ENCODE measurements around the gene SLC24A1.

The SLC24A1 gene

GRCh38 chr15:65629548-65629947 lies 7.8 kb downstream of the SLC24A1 start:
- peaks cover 2% of the 10 kb centered on the region; the same call in 1 of the 2 replicates for H3K4me1 ChIP-seq (ENCODE audit: control insufficient read depth, insufficient read depth, low read length)
- ChIA-PET CTCF (interaction anchor here (0.8 to 5.2 kb wide), 4 partner anchors 7 to 244 kb away, joined by 3 to 36 read pairs (median 4); no protein-coding TSS in a partner anchor), POLR2A (interaction anchor here (1.1 kb wide), 1 partner anchor 18 kb away, joined by 3 read pairs; the partner anchor contains the start of gene INTS14)
- H3K27ac ChIP-seq (ENCODE audit: extremely low read depth, low read depth, low read length), result no peak overlapping the region
- peaks cover 0 to 17% of the 10 kb centered on the region in 2 experiments; a peak in 1 of 3 replicates for H3K36me3 ChIP-seq (ENCODE audit: control insufficient read depth in 2 of 2, insufficient read depth in 1 of 2, low read length in 2 of 2)
- H3K9me3 ChIP-seq (ENCODE audit: control insufficient read depth, insufficient read depth, low read depth, low read length), result no peaks in the 10 kb centered on the region
- H3K4me3 ChIP-seq (ENCODE audit: low read depth, low read length), result no peak overlapping the region
- TF ChIP-seq ZNF391 (tag by site-specific recombination; IDR thresholded peaks at IDR 0.05; ENCODE audit: borderline replicate concordance, low read depth) (no peak), MEIS1 (CRISPR knock-in tag; IDR thresholded peaks at IDR 0.05; ENCODE audit: borderline replicate concordance) (no peak), ZNF777 (tag by site-specific recombination; IDR thresholded peaks at IDR 0.05; ENCODE audit: borderline replicate concordance) (no peak), SALL2 (tag by site-specific recombination; IDR thresholded peaks at IDR 0.05; ENCODE audit: borderline replicate concordance) (no peak), ZNF416 (tag by site-specific recombination; IDR thresholded peaks at IDR 0.05) (no peak), ZBTB10 (tag by site-specific recombination; IDR thresholded peaks at IDR 0.05) (no peak), ZNF133 (tag by site-specific recombination; IDR thresholded peaks at IDR 0.05) (no peak), KLF7 (tag by site-specific recombination; IDR thresholded peaks at IDR 0.05; ENCODE audit: borderline replicate concordance) (no peak), ZNF423 (tag by site-specific recombination; IDR thresholded peaks at IDR 0.05) (no peak), ZNF629 (tag by site-specific recombination; IDR thresholded peaks at IDR 0.05) (no peak), ZNF202 (tag by site-specific recombination; IDR thresholded peaks at IDR 0.05; ENCODE audit: borderline replicate concordance) (no peak), PRDM6 (tag by site-specific recombination; IDR thresholded peaks at IDR 0.05) (no peak), ZNF692 (tag by site-specific recombination; IDR thresholded peaks at IDR 0.05) (no peak), ATF2 (tag by site-specific recombination; IDR thresholded peaks at IDR 0.05; ENCODE audit: low read depth) (no peak), INSM2 (tag by site-specific recombination; IDR thresholded peaks at IDR 0.05) (no peak), ZNF239 (tag by site-specific recombination; IDR thresholded peaks at IDR 0.05) (no peak), ZNF121 (tag by site-specific recombination; IDR thresholded peaks at IDR 0.05) (no peak), YY2 (tag by site-specific recombination; IDR thresholded peaks at IDR 0.05) (no peak), ZEB2 (tag by site-specific recombination; IDR thresholded peaks at IDR 0.05) (no peak), ZFP37 (tag by site-specific recombination; IDR thresholded peaks at IDR 0.05) (no peak)
